Esophagus squamous epithelium (tissue), 4 donors: ENCODE results near the gene PFKM.

ENCODE experiments used
- POLR2A ChIP-seq, 4 donors: fragments of 450-650 bp; IDR thresholded peaks; one replicate each; pipeline ENCODE4 v1.6.1; 2017; ENCODE audit warnings: antibody characterized with exemption in 4 of 4, mild to moderate bottlenecking in 4 of 4, moderate library complexity in 3 of 4
- TF ChIP-seq, protein P1 (sequence below), 6 experiments: fragments of 450-650 bp in 4 of 6; fragments of 200-600 bp in 2 of 6; sonication (generic) in 2 of 6; IDR thresholded peaks; one replicate each; pipeline ENCODE4 v1.5.1; 2016 to 2019; ENCODE audit warnings: antibody characterized with exemption in 6 of 6, mild to moderate bottlenecking in 4 of 6, moderate library complexity in 4 of 6

DNA sequence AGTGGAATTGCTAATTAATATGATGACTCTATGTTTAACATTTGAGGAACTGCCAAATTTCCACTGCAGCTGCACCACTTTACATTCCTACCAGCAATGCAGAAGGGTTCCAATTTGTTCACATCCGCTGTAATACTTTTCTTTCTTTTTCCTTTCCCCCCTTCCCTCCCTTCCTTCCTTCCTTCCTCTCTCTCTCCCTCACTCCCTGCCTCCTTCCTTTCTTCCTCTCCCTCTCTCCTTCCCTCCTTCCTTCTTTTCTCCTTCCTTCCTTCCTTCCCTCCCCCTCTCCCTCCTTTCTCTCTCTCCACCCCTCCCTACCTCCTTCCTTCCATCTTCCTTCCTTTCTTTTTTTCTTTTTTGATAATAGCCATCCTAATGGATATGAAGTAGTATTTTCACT is 3.2 kb upstream of the PFKM start:
- TF ChIP-seq, protein P1, sequence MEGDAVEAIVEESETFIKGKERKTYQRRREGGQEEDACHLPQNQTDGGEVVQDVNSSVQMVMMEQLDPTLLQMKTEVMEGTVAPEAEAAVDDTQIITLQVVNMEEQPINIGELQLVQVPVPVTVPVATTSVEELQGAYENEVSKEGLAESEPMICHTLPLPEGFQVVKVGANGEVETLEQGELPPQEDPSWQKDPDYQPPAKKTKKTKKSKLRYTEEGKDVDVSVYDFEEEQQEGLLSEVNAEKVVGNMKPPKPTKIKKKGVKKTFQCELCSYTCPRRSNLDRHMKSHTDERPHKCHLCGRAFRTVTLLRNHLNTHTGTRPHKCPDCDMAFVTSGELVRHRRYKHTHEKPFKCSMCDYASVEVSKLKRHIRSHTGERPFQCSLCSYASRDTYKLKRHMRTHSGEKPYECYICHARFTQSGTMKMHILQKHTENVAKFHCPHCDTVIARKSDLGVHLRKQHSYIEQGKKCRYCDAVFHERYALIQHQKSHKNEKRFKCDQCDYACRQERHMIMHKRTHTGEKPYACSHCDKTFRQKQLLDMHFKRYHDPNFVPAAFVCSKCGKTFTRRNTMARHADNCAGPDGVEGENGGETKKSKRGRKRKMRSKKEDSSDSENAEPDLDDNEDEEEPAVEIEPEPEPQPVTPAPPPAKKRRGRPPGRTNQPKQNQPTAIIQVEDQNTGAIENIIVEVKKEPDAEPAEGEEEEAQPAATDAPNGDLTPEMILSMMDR (IDR thresholded peaks at IDR 0.05) = no peak
- TF ChIP-seq POLR2A (IDR thresholded peaks at IDR 0.05) = no peak
